Measurements from ENCODE around the gene SYT1. TPM values are rescaled to one million over a fixed set of nuclear protein-coding genes. Genes with fewer than 3 reads are reported as not detected.

SYT1 gene
- total and polyA plus RNA-seq, 2 of the 8 experiments (the other 6 are each of a cell fraction or from before 2014, with no cell fraction given), result 11.0 to 34.6 TPM

- Histone ChIP-seq H4K91ac (replicated peaks; ENCODE audit: insufficient read length, low read length) (no peak overlapping the region), H3K4ac (replicated peaks; ENCODE audit: insufficient read length, low read depth, low read length) (no peak overlapping the region), H2BK12ac (ENCODE audit: low read depth, low read length) (no peak overlapping the region), H3K9ac (replicated peaks in 1 of 4; ENCODE audit: extremely low read depth in 1 of 4, low read depth in 3 of 4, low read length in 3 of 4) (no peak overlapping the region), H3K14ac (ENCODE audit: insufficient read length) (no peak overlapping the region), H3K79me1 (ENCODE audit: low read depth, low read length) (no peaks in the 10 kb centered on the region), H2AK5ac (ENCODE audit: low read depth, low read length) (no peak overlapping the region), H4K8ac (ENCODE audit: extremely low read depth, insufficient read depth, low read length) (no peak overlapping the region), H4K20me1 (replicated peaks in 1 of 2; ENCODE audit: control insufficient read depth in 1 of 2, insufficient read depth in 2 of 2, low read length in 2 of 2) (no peaks in the 10 kb centered on the region), H2BK5ac (ENCODE audit: low read depth, low read length) (no peak overlapping the region), H2BK15ac (ENCODE audit: low read length) (no peak overlapping the region), H2BK120ac (replicated peaks; ENCODE audit: low read depth, low read length) (no peak overlapping the region), H3K9me3 (ENCODE audit: insufficient read depth in 2 of 2, low read depth in 1 of 2, low read length in 1 of 2) (no peaks in the 10 kb centered on the region), H3K18ac (ENCODE audit: extremely low read depth, low read length) (no peak overlapping the region), H3K23me2 (ENCODE audit: low read depth, low read length) (no peaks in the 10 kb centered on the region), H3K27me3 (replicated peaks in 1 of 4; ENCODE audit: control insufficient read depth in 3 of 4, extremely low read depth in 1 of 4, insufficient read depth in 3 of 4, low read length in 3 of 4) (no peaks in the 10 kb centered on the region), H2AFZ (ENCODE audit: low read length) (no peak overlapping the region), H4K5ac (ENCODE audit: insufficient read length, low read depth, low read length) (no peak overlapping the region), H3K4me1 (replicated peaks in 1 of 4; ENCODE audit: control insufficient read depth in 3 of 4, insufficient read depth in 4 of 4, low read length in 3 of 4) (peaks cover 0 to 7% (median 0%) of the 10 kb centered on the region in 4 experiments; a peak in 1 of 7 replicates), H3K4me2 (ENCODE audit: insufficient read depth in 1 of 2, low read depth in 2 of 2, low read length in 2 of 2) (no peak overlapping the region), H3K36me3 (ENCODE audit: control insufficient read depth in 2 of 4, insufficient read depth in 4 of 4, low read length in 3 of 4) (no peaks in the 10 kb centered on the region), H2BK20ac (ENCODE audit: low read length) (no peak overlapping the region), H3K4me3 (ENCODE audit: extremely low read depth in 1 of 4, insufficient read depth in 2 of 4, low read depth in 3 of 4, low read length in 4 of 4) (no peak overlapping the region), H3K79me2 (ENCODE audit: control insufficient read depth in 1 of 2, insufficient read depth in 2 of 2, low read length in 2 of 2) (no peaks in the 10 kb centered on the region), H3K23ac (ENCODE audit: insufficient read length) (no peak overlapping the region), H3K56ac (replicated peaks; ENCODE audit: insufficient read length, low read depth, low read length) (no peak overlapping the region), H3K27ac (ENCODE audit: low read depth, low read length) (no peak overlapping the region)
- DNase-seq (ENCODE audit: low read depth in 1 of 2, low spot score in 2 of 2) (peak in 1 of 2 experiments; percentile 73), FAIRE-seq (peak; percentile 57)
- ChIA-PET CTCF (ENCODE audit: partially characterized antibody) (interaction anchor here (0.9 to 2.3 kb wide), 14 partner anchors 11 to 292 kb away, joined by 3 to 16 read pairs (median 4); no protein-coding TSS in a partner anchor), POLR2A (ENCODE audit: partially characterized antibody) (interaction anchor here (1.0 kb wide), 1 partner anchor 12 kb away, joined by 3 read pairs; no protein-coding TSS in a partner anchor)
- WGBS, 2 experiments (ENCODE audit: extremely low coverage in 1 of 2, insufficient coverage in 1 of 2, insufficient read length in 1 of 2, insufficient replicate concordance in 2 of 2, low coverage in 1 of 2, low lambda C conversion rate in 2 of 2, missing lambda C conversion rate in 1 of 2), result 41% methylated on average over 5 of the region's 5 CpGs; no CpG with 5 or more reads in 1 of the 2 experiments
- TF ChIP-seq, protein P1, sequence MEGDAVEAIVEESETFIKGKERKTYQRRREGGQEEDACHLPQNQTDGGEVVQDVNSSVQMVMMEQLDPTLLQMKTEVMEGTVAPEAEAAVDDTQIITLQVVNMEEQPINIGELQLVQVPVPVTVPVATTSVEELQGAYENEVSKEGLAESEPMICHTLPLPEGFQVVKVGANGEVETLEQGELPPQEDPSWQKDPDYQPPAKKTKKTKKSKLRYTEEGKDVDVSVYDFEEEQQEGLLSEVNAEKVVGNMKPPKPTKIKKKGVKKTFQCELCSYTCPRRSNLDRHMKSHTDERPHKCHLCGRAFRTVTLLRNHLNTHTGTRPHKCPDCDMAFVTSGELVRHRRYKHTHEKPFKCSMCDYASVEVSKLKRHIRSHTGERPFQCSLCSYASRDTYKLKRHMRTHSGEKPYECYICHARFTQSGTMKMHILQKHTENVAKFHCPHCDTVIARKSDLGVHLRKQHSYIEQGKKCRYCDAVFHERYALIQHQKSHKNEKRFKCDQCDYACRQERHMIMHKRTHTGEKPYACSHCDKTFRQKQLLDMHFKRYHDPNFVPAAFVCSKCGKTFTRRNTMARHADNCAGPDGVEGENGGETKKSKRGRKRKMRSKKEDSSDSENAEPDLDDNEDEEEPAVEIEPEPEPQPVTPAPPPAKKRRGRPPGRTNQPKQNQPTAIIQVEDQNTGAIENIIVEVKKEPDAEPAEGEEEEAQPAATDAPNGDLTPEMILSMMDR (IDR thresholded peaks at IDR 0.05; ENCODE audit: control extremely low read depth in 1 of 3, insufficient read depth in 1 of 3, low read depth in 1 of 3, low read length in 3 of 3), result peak; percentile 76 to 88 (median 85)
- TF ChIP-seq SUZ12 (IDR thresholded peaks at IDR 0.05; ENCODE audit: low read length) (no peak), CHD2 (IDR thresholded peaks at IDR 0.05; ENCODE audit: low read length) (no peak), RAD21 (IDR thresholded peaks at IDR 0.05 in 1 of 2, conservative IDR thresholded peaks at IDR 0.05 in 1 of 2; ENCODE audit: low read depth in 2 of 2, low read length in 2 of 2) (peak; percentile 92 to 93)
Observed at GRCh38 chr12:79373896-79374499, 509.4 kb downstream of the SYT1 start.

Data from H1 (cell line).